Hindlimb muscle (tissue), 1 donor: ENCODE data around the gene PRDM4. TPM values are rescaled to one million over a fixed set of nuclear protein-coding genes. Genes with fewer than 3 reads are reported as not detected.

Experiments
- DNase-seq: peaks from one replicate; pipeline ENCODE4 v3.0.0-alpha.2; 2013
- polyA plus RNA-seq: library from polyadenylated mRNA; unstranded; fragments of 120-200 nt; gene quantifications from one replicate; pipeline ENCODE4 v1.2.1, GENCODE V29; 2013; ENCODE audit not compliant: insufficient read length

PRDM4 gene
- polyA plus RNA-seq = 19.9 TPM

DNA sequence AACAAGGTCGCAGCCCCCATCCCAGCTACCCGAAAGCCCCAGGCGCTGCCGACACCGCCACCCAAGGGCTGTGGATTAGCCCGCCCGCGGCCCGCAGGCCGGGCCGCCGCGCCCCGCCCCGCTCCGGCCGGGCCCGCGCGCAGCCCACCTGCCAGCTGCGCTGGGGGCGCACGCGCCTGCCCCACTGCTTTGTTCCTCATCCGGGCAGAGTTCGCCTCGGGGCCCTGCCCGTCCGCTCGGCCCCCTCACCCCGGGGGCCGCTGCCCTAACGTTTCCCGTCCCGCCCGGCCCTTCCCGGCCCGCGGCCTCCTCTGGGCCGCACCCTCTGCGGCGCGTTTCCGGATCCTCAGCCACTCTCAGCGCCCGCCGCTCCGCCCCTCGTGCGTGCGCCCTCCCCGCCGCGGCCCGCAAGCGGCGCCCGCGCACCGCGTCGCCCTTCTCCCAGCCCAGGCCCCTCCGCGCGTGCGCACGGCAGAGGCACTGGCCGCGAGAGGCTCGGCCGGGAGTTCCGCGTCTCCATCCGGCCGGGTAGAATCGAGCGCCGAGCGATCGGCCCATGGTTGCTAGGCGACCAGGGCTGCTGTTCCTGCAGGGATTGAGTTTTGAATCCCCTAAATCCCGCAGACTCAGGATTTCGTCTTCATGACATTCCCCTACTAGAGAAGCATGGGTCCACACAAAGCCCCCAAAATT is at the start of gene PRDM4:
Gene PRDM4 (minus strand): TSS at position 329 of the 693 bp plus-strand sequence. CDS start 622 bp downstream, outside the sequence.
- DNase-seq = peak; percentile 97

DNA sequence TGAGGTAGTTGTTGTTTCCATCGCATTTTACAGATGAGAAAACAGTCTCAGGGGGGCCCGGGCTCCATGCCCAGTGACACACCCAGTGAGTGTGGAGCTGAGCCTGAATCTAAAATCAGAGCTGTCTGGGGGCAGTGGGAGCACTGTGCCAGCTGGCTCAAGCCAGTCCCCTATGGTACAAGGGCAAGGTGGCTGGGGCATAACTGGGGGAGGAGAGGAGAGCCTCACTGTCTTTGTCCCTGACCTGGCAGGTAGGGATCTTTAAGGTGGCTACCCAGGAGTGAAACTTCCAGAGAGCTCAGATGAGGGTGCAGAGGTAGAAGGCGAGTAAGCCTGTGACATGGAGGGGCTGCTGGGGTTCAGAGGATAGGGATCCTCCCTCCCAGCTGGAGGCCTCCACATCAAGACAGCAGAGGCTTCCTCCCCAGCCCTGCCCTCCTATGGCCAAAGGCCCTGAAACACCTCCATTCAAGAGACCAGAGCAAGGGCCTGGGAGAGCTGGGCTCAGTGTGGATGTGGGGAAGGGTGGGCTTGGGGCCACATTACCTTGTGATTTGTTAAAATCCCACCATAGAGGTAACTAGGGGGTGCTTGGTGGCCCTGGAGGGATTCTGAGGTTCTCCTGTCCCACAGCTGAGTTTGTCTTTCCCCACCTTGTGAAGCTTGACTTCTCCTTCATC is 46.7 kb upstream of the PRDM4 start:
- DNase-seq = no peak

GRCh38 chr12:107805488-107806180 is 44.7 kb upstream of the PRDM4 start:
- no peak for DNase-seq

DNA sequence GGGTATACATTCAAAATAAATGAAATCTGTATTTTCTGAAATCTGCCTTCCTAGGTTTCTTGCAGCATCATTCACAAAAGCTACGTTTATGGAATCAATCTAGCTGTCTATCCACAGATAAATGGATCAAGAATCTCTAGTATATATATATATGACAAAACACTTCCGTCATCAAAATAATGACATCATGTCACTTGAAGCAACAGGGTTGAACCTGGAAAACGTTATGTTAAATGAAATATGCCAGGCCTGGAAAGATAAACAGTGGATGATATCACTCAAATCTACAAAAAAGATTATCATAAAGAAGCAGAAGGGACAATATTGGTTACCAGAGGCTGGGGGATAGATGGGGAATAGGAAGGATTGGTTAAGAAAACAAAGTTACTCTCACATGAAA is 42.2 kb upstream of the PRDM4 start:
- DNase-seq = no peak

DNA sequence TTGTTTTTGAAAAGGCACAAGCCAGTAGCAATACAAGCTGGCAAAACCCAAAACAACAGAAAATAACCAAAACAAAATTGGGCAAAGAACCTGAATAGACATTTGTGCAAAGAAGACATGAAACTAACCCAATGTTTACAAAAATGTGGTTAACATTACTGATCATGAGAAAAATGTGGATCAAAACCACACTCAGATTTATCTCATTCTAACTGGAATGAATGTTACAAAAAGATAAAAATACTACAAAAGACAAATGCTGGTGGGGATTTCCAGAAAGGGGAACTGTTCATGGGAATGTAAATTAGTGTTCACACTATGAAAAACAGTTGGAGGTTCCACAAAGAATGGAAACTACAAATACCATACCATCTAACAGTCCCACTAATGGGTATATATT is 40.2 kb upstream of the PRDM4 start:
- DNase-seq = no peak

DNA sequence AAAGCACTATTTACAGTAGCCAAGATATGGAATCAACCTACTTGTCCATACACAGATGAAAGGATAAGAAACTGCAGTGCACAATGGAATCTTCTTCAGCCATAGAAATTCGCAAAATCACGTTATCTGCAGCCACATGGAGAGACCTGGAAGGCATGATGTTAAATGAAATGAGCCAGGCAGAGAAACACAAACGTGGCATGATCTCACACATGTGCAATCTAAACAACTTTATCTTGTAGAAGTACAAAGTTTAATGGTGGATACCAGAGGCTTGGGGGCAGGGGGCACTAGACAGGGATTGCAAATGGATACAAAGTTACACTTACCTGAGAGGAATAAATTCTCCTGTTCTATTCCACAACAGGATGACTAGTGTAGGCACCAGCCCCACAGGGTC is 37.6 kb upstream of the PRDM4 start:
- no peak for DNase-seq

- DNase-seq = no peak
Measured at GRCh38 chr12:107794451-107794850, 33.5 kb upstream of the PRDM4 start.

DNA sequence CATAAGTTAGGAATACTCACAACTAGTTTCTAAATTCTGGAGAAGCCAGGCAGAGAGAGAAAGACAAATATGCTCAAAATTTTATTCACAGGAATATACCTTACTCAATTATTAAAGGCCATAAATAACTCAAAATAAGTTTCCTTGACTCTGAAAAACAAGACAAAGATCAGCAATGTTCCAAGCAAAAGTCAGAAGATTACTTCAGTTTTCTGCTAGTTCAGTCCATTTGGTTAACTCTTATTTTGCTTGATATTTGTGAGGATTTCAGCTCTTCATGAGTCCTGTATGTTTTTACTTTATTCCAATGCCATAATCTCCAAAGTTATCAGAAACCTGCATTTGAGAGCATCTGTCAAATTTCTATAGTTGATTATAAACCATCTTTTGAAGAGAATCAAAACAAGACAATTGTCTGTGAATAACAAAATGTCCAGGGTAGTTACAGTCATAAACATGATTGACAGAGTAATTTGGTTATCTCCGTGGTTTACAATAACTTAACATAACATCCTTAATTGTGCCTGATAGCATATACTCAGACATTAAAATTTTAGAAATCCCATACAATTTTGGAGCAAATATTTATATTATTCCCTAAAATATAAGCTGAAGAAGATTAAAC is 30.6 kb upstream of the PRDM4 start:
- no peak for DNase-seq

GRCh38 chr12:107788690-107789458 is 27.9 kb upstream of the PRDM4 start:
- DNase-seq = no peak

GRCh38 chr12:107788281-107788680 is 27.3 kb upstream of the PRDM4 start:
- DNase-seq = no peak

GRCh38 chr12:107783406-107784376 is 22.8 kb upstream of the PRDM4 start:
- DNase-seq = no peak

DNA sequence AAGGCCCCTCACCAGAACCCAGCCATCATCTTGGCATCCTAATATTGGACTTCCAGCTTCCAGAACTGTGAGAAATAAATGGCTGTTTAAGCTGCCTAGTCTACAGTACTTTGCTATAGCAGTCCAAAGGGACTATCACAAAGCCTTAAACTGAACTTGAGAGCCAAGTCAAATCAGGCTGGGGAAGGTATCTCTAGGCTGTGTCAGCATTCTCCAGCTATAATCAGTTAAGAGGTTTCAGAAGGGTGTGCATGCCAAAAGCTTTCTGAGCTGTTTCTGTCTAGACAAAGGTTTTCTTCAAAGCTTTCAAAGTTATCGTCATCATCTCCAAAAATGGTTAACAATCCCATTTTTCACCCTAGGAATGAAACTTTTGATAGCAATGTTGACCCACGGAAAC is 21.1 kb upstream of the PRDM4 start:
- DNase-seq = no peak

DNA sequence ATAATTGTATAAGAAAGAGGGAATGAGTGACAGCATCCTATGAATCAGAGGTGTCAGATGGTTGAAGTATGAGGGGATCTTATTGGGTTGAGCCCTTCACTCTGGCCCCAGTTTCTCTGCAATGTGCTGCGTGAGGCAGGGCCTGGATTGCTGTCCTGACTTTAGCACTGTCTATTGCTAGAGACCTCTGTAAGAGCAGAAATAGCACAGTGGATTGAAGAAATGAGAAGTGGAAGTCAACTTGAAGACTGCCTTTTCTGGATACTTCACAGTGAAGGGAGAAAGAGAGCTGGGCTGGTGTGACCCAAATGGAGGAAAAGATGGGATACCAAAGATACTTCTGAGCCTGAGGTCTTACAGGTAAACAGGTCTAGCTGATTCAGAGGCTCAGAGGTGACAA is 19.4 kb upstream of the PRDM4 start:
- DNase-seq = no peak

- DNase-seq = no peak
Measured at GRCh38 chr12:107779077-107779831, 18.3 kb upstream of the PRDM4 start.

DNA sequence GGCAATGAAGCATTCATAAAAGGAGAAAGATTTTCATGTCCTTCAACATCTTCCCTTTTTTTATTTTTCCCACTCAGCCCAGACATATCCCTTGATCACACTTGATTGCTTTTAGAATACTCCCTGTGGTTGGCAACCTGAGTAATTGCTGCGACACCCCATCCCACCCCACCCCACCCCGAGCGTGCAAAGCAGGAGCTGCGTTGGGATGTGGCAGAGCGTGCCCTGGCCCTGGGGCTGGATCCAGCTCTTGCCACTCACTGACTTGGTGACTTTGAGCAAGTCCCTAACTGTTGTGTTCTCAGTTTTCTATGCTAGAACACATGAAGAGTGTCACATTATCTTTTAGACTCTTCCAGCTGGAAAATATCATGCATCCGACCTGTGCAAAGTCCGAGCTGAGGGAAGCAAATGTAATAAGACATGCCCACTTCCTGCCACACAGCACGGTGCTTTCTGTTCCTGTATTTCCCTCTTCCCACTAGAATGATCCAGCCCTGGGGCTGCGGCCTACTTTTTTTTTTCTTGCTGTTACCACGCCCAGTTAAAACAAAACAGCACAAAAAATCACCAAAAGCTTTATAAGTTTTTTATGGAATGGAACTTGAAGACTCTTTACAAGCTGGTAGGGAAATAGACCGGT is 17.6 kb upstream of the PRDM4 start:
- DNase-seq = no peak

GRCh38 chr12:107776171-107776570 is 15.2 kb upstream of the PRDM4 start:
- no peak for DNase-seq

GRCh38 chr12:107775093-107775721 is 14.3 kb upstream of the PRDM4 start:
- DNase-seq = no peak

DNA sequence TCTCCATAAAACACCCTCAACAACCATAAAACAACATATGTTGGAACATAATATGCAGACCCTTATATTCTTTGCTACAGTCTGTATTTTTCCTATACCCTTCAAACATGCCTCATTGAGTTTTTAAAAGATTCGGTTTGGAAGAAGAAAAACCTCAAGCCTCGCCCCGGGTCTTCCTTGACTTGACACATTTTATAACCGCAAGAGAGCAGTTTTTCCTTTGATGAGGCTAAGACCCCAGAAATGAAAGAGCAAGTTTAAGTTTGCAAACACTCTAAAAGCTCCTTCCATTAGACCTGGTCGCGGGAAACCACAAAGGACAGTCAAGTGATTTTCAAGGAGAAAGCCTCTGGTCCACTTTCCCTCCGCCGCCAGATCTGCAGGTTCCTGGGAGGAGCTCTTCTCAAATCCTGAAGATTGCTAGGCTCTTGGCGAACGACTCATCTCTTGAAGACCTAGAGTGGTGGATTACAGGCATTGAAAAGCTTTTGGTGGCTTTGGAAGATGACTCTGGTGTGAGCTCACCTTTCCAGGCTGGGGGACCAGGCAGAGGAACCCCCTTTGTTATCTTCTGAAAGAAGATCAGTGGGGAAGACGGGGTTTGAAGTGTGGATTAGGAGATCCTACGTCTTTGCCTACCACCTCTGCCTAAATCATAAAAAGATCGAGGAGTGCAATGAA is 13.6 kb upstream of the PRDM4 start, which contains the start of gene ASCL4:
Gene ASCL4 (plus strand): TSS at position 356 of the 681 bp plus-strand sequence. CDS start 515 bp downstream, outside the sequence.
- DNase-seq = no peak

GRCh38 chr12:107767466-107767865 is 6.5 kb upstream of the PRDM4 start:
- no peak for DNase-seq
